Psoas muscle (tissue), 8 donors: Measurements from ENCODE around the gene OSBPL5. TPM values are rescaled to one million over a fixed set of nuclear protein-coding genes. Genes with fewer than 3 reads are reported as not detected.

ENCODE experiments used
- ATAC-seq, 4 donors: fragments of 200-7000 bp; cut with Tn5 transposase; one replicate each; pipeline ENCODE4 v1.9.1; 2020; ENCODE audit warnings: moderate library complexity in 3 of 4, mild to moderate bottlenecking in 2 of 4
- DNase-seq, 2 donors: peaks; one replicate each; pipeline ENCODE4 v3.0.0-alpha.2; 2020
- H3K27ac ChIP-seq: fragments of 200-600 bp; one replicate; pipeline ENCODE4 v1.8.0; 2022
- H3K27me3 ChIP-seq, 3 donors: fragments of 200-600 bp in 1 of 3; one replicate each; pipeline versions ENCODE4 v1.6.1 to v1.8.0; 2013 to 2022; ENCODE audit warnings: low read length in 2 of 3, mild to moderate bottlenecking in 2 of 3, moderate library complexity in 1 of 3; ENCODE audit not compliant: insufficient read depth in 3 of 3
- H3K36me3 ChIP-seq, 2 donors: fragments of 200-600 bp in 1 of 2; one replicate each; pipeline versions ENCODE4 v1.6.1 to v1.8.0; 2013 to 2022; ENCODE audit warnings: low read depth in 1 of 2, mild to moderate bottlenecking in 1 of 2, moderate library complexity in 1 of 2; ENCODE audit not compliant: insufficient read depth in 1 of 2
- H3K4me1 ChIP-seq: fragments of 200-600 bp; one replicate; pipeline ENCODE4 v1.8.0; 2022
- H3K4me3 ChIP-seq: fragments of 200-600 bp; one replicate; pipeline ENCODE4 v1.8.0; 2022; ENCODE audit warnings: mild to moderate bottlenecking
- H3K9me3 ChIP-seq: fragments of 200-600 bp; one replicate; pipeline ENCODE4 v1.8.0; 2022
- whole genome bisulfite sequencing, 3 donors: extraction: QIAGEN DNeasy Blood & Tissue Kit; methylation state at CpG; one replicate each; pipeline versions ENCODE4 v1.1.6 to v1.1.7; 2013; 5-methylcytosine and 5-hydroxymethylcytosine counted together
- intact Hi-C, 2 donors: fragments of 100-400 bp; cut with DNase I; formaldehyde crosslinking; loops; one replicate each; pipeline versions ENCODE4 v1.11.0 to v1.14.2; 2022
- polyA plus RNA-seq, 3 donors: library from polyadenylated mRNA; stranded (reverse); fragments of 200-250 nt; gene quantifications; one replicate each; pipeline ENCODE4 v1.2.3, GENCODE V29; 2013
- total RNA-seq, 4 donors: library from RNA; stranded (reverse); fragmentation: NEBNext Ultra II Directional in 2 of 4; extraction: Animal tissue kit (Norgen Biotek cat#: 25700) in 2 of 4; gene quantifications; one replicate each; pipeline versions ENCODE4 v1.2.1 to v1.2.4, GENCODE V29; 2021 to 2023
- TF ChIP-seq, protein P1 (sequence below): fragments of 200-600 bp; IDR thresholded peaks from one replicate; pipeline ENCODE4 v1.8.0; 2022; ENCODE audit warnings: antibody characterized with exemption
- donor health status: healthy with polysubstance abuse.
- donor health status: DM: no; HTN: no; CAD: no; lungs with moderate emphysema.
- donor health status: Bipolar disorder and iron deficiency.
- donor health status: healthy.
- donor health status: DM: yes; HTN: yes; CAD: no.
- donor health status: DM: no; HTN: no; CAD: no.
- donor health status: DM: no; HTN: no; CAD: no.
- donor health status: DM: yes; HTN: yes; CAD: no.

The OSBPL5 gene
- total and polyA plus RNA-seq, 7 donors = 3.4 to 12.4 (median 6.9) TPM

DNA sequence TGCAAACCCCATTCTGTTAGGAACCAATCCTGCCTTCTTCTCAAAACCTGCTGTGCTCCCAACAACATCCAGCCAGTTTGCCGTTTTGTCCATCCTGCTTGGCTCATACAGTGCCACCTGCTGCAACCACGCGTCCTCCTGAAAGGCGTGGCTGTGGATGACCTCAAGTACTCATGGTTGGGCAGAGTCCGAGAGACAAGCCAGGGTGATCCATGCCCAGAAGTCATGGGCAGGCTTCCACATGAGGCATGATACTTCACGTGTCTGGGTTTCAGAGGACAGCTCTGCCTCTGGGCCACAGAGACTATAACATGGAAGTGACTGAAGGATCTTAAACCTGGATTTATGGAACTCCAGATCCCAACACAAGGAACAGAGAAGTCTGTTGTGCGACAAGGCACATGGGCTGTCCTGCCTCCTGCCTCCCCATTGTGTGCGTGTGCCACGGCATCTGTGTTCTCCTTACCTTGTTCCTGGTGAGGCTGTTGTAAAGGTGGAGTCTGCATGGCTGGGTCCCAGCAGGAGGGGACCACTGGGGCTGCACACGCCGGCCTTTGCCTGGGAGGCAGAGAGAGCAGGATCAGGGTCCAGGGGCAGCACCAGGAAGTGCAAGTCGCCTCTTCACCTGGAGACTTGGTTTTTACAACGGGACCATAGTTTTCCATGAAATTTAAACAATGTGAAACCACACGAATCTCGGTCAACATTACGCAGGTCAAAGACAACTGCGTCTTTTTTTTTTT is 123.2 kb downstream of the OSBPL5 start:
- Histone ChIP-seq H3K36me3 (peaks cover 7 to 46% of the 10 kb centered on the region in 2 donors), H3K9me3 (no peaks in the 10 kb centered on the region), H3K4me1 (peaks cover 54% of the 10 kb centered on the region), H3K27me3 (no peaks in the 10 kb centered on the region), H3K27ac (peak overlapping the region; percentile 96), H3K4me3 (peak overlapping the region; percentile 22)
- DNase-seq = peak; percentile 79 to 91
- WGBS, 3 donors = 42 to 56% (median 43%) methylated on average over 17 of the region's 17 CpGs
- ATAC-seq = peak; percentile 72 to 79 (median 74)
- intact Hi-C loops = loop anchor here in 1 of 2 donors (5.0 kb wide), 1 partner anchor 600 kb away; the partner anchor contains the start of gene ART5
- TF ChIP-seq, protein P1, sequence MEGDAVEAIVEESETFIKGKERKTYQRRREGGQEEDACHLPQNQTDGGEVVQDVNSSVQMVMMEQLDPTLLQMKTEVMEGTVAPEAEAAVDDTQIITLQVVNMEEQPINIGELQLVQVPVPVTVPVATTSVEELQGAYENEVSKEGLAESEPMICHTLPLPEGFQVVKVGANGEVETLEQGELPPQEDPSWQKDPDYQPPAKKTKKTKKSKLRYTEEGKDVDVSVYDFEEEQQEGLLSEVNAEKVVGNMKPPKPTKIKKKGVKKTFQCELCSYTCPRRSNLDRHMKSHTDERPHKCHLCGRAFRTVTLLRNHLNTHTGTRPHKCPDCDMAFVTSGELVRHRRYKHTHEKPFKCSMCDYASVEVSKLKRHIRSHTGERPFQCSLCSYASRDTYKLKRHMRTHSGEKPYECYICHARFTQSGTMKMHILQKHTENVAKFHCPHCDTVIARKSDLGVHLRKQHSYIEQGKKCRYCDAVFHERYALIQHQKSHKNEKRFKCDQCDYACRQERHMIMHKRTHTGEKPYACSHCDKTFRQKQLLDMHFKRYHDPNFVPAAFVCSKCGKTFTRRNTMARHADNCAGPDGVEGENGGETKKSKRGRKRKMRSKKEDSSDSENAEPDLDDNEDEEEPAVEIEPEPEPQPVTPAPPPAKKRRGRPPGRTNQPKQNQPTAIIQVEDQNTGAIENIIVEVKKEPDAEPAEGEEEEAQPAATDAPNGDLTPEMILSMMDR = no peak

DNA sequence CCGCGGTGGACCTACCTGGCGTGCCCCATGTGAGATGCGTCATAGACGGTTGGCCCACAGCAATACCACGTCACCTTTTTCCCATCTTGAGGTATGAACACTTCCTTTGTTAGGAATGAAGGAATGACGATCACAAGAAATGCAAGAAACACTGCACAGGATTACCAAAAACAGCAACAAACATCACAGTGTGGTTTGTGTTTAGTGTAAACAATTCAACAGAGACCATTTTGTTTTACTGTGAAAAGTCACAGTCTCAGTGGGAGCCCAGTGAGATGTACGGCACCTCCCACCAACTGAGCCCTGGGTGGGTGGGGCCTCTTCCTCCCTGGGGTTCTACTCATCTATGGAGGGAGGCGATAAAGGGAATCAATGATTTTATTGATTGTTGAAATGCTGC is 124.2 kb downstream of the OSBPL5 start:
- no peaks in the 10 kb centered on the region for H3K27me3 ChIP-seq
- DNase-seq (no peak), ATAC-seq (no peak)
- peaks cover 45% of the 10 kb centered on the region for H3K4me1 ChIP-seq
- H3K27ac ChIP-seq = peak overlapping the region; percentile 96
- 92 to 95% (median 93%) methylated on average over 9 of the region's 9 CpGs for WGBS, 3 donors
- no peak overlapping the region for H3K4me3 ChIP-seq
- intact Hi-C loops = loop anchor here in 1 of 2 donors (5.0 kb wide), 1 partner anchor 601 kb away; the partner anchor contains the start of gene ART5
- H3K36me3 ChIP-seq = peaks cover 13 to 54% of the 10 kb centered on the region in 2 donors
- H3K9me3 ChIP-seq = no peaks in the 10 kb centered on the region
- TF ChIP-seq, protein P1 = no peak

DNA sequence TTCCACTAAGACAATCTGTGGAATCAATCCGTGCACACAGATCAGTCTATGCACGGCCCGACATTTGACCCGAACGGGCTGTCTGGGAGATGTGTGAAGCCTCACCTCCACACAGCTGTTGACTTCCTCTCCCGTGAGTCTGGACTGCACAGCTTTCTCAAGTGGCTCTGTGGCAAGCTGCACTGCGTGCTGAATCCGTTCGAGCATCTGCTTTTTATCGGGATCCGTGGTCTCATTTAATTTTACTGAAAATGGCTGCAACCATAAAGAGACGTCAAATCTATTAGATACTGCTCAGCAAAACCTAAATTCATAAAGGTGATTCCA is 127.2 kb downstream of the OSBPL5 start:
- H3K36me3 ChIP-seq = peaks cover 14 to 73% of the 10 kb centered on the region in 2 donors
- 82 to 89% (median 85%) methylated on average over 12 of the region's 12 CpGs for WGBS, 3 donors
- no peak for DNase-seq
- H3K4me3 ChIP-seq = no peak overlapping the region
- no peaks in the 10 kb centered on the region for H3K27me3 ChIP-seq
- intact Hi-C loops = loop anchor here (1.0 to 2.0 kb wide), 3 partner anchors 53 to 179 kb away; no protein-coding TSS in a partner anchor
- H3K4me1 ChIP-seq = peaks cover 20% of the 10 kb centered on the region
- TF ChIP-seq, protein P1 = no peak
- no peak for ATAC-seq
- H3K9me3 ChIP-seq = no peaks in the 10 kb centered on the region
- H3K27ac ChIP-seq = no peak overlapping the region

Other genes with a start within 250 kb of the OSBPL5 start
- 1 to 10 TPM in 1 of 4 donors, under 1 TPM in 3; 0.49 to 1.1 (median 0.69) TPM for gene PHLDA2, start 235.9 kb downstream of the OSBPL5 start, total RNA-seq
- 1 to 10 TPM in 1 of 3 donors, under 1 TPM in 2; 0.87 to 7.3 (median 0.97) TPM for gene PHLDA2, start 235.9 kb downstream of the OSBPL5 start, polyA plus RNA-seq
- 100 to 1,000 TPM; 143 to 153 (median 147) TPM for gene NAP1L4, start 173.0 kb downstream of the OSBPL5 start, total RNA-seq
- gene NAP1L4, start 173.0 kb downstream of the OSBPL5 start, polyA plus RNA-seq = 100 to 1,000 TPM; 121 to 140 (median 139) TPM
- gene CARS1, start 107.9 kb downstream of the OSBPL5 start, total RNA-seq = 10 to 100 TPM; 24.2 to 65.8 (median 40.2) TPM
- gene CARS1, start 107.9 kb downstream of the OSBPL5 start, polyA plus RNA-seq = 10 to 100 TPM; 37.8 to 78.6 (median 77.9) TPM
- not detected for gene MRGPRG, start 53.5 kb upstream of the OSBPL5 start, total RNA-seq
- not detected for gene MRGPRG, start 53.5 kb upstream of the OSBPL5 start, polyA plus RNA-seq
- gene MRGPRE, start 67.1 kb upstream of the OSBPL5 start, total RNA-seq = not detected
- gene MRGPRE, start 67.1 kb upstream of the OSBPL5 start, polyA plus RNA-seq = not detected
- 10 to 100 TPM in 3 of 4 donors, 1 to 10 TPM in 1; 8.9 to 14.9 (median 11.7) TPM for gene ZNF195, start 213.8 kb upstream of the OSBPL5 start, total RNA-seq
- 10 to 100 TPM in 2 of 3 donors, 1 to 10 TPM in 1; 8.6 to 14.8 (median 13.0) TPM for gene ZNF195, start 213.8 kb upstream of the OSBPL5 start, polyA plus RNA-seq